SJSA1 (cell line): Measurements from ENCODE around the gene P2RX3. TPM values are rescaled to one million over a fixed set of nuclear protein-coding genes. Genes with fewer than 3 reads are reported as not detected.

Source experiments
- DNase-seq, 2 experiments: peaks; one replicate each; pipeline ENCODE4 v3.0.0-alpha.2; 2015 to 2020; ENCODE audit warnings: low spot score in 2 of 2, low read depth in 1 of 2
- H3K27ac ChIP-seq: fragments of 250-450 bp; sonication (Bioruptor Pico); 2 replicates; pipeline ENCODE4 v1.5.1; 2020; ENCODE audit warnings: mild to moderate bottlenecking, moderate library complexity
- H3K27me3 ChIP-seq: fragments of 250-450 bp; sonication (Bioruptor Pico); replicated peaks from 2 replicates; pipeline ENCODE4 v1.5.1; 2020; ENCODE audit warnings: mild to moderate bottlenecking, moderate library complexity
- H3K36me3 ChIP-seq: fragments of 250-450 bp; sonication (Bioruptor Pico); 2 replicates; pipeline ENCODE4 v1.5.1; 2020; ENCODE audit warnings: mild to moderate bottlenecking
- H3K4me1 ChIP-seq: fragments of 250-450 bp; sonication (Bioruptor Pico); replicated peaks from 2 replicates; pipeline ENCODE4 v1.6.1; 2021; ENCODE audit warnings: mild to moderate bottlenecking
- H3K4me3 ChIP-seq: fragments of 250-450 bp; sonication (Bioruptor Pico); 2 replicates; pipeline ENCODE4 v1.5.1; 2020; ENCODE audit warnings: mild to moderate bottlenecking
- H3K9me3 ChIP-seq: fragments of 250-450 bp; sonication (Bioruptor Pico); replicated peaks from 2 replicates; pipeline ENCODE4 v1.5.1; 2020; ENCODE audit warnings: mild to moderate bottlenecking
- total RNA-seq: library from RNA; depleted of rRNA; stranded (reverse); fragments of >200 nt; shearing (Covaris generic); gene quantifications from 2 replicates; pipeline ENCODE4 v1.2.3, GENCODE V29; 2014; rRNA removed

Gene P2RX3
- total RNA-seq, 1 experiment from 2014 or later: not detected

GRCh38 chr11:57418131-57418530 is 80.0 kb downstream of the P2RX3 start:
- Histone ChIP-seq H3K27me3 (no peaks in the 10 kb centered on the region), H3K9me3 (no peaks in the 10 kb centered on the region), H3K4me1 (no peaks in the 10 kb centered on the region), H3K4me3 (no peak overlapping the region), H3K27ac (no peak overlapping the region), H3K36me3 (peaks cover 61% of the 10 kb centered on the region)
- no peak for DNase-seq

GRCh38 chr11:57419146-57419545 is 81.0 kb downstream of the P2RX3 start:
- Histone ChIP-seq H3K27ac (no peak overlapping the region), H3K36me3 (peaks cover 60% of the 10 kb centered on the region), H3K4me3 (no peak overlapping the region), H3K9me3 (no peaks in the 10 kb centered on the region), H3K27me3 (no peaks in the 10 kb centered on the region), H3K4me1 (no peaks in the 10 kb centered on the region)
- DNase-seq: no peak

DNA sequence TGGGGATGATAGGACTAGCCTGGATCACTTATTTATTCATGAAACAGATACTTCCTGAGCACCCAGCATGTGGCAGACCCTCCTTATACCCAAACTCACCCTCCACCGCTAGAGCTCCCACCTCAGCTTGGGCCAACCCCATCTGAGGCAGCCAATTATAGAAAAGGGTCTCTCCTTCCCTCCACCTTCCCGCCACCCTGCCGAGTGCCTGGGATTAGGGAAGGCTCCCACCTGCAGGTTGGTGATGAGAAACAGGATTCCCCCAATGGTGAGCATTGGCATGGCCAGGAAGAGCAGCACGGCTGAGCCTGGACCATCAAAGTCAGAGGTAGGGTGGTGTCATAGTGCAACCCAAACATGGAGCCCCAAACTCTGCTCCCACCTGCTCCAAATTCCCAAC is 82.9 kb downstream of the P2RX3 start:
- DNase-seq: no peak
- no peaks in the 10 kb centered on the region for H3K27me3 ChIP-seq
- no peaks in the 10 kb centered on the region for H3K9me3 ChIP-seq
- peaks cover 56% of the 10 kb centered on the region for H3K36me3 ChIP-seq
- H3K27ac ChIP-seq: no peak overlapping the region
- peaks cover 15% of the 10 kb centered on the region for H3K4me1 ChIP-seq
- H3K4me3 ChIP-seq: no peak overlapping the region

GRCh38 chr11:57421805-57422204 is 83.7 kb downstream of the P2RX3 start:
- H3K9me3 ChIP-seq: no peaks in the 10 kb centered on the region
- no peak overlapping the region for H3K4me3 ChIP-seq
- H3K4me1 ChIP-seq: peaks cover 23% of the 10 kb centered on the region
- no peak for DNase-seq
- no peak overlapping the region for H3K27ac ChIP-seq
- H3K27me3 ChIP-seq: no peaks in the 10 kb centered on the region
- H3K36me3 ChIP-seq: peaks cover 49% of the 10 kb centered on the region

Other genes with a start within 250 kb of the P2RX3 start
- not detected in 2 replicates for gene LRRC55, start 156.4 kb upstream of the P2RX3 start, total RNA-seq
- gene APLNR, start 101.1 kb upstream of the P2RX3 start, total RNA-seq: not detected in 2 replicates
- 27.1 and 32.1 TPM in 2 replicates for gene TNKS1BP1, start 13.4 kb upstream of the P2RX3 start, total RNA-seq
- gene SSRP1, start 2.5 kb upstream of the P2RX3 start, total RNA-seq: 133 and 186 TPM in 2 replicates
- gene PRG3, start 42.8 kb downstream of the P2RX3 start, total RNA-seq: not detected in 2 replicates
- gene PRG2, start 52.3 kb downstream of the P2RX3 start, total RNA-seq: not detected in 2 replicates
- 49.5 and 62.2 TPM in 2 replicates for gene SLC43A3, start 88.8 kb downstream of the P2RX3 start, total RNA-seq
- not detected in 2 replicates for gene RTN4RL2, start 122.2 kb downstream of the P2RX3 start, total RNA-seq
- 6.0 and 6.4 TPM in 2 replicates for gene SLC43A1, start 177.3 kb downstream of the P2RX3 start, total RNA-seq
- gene TIMM10, start 192.4 kb downstream of the P2RX3 start, total RNA-seq: 105 and 157 TPM in 2 replicates
- gene SMTNL1, start 199.2 kb downstream of the P2RX3 start, total RNA-seq: not detected in 2 replicates
- gene UBE2L6, start 229.3 kb downstream of the P2RX3 start, total RNA-seq: 8.6 and 17.3 TPM in 2 replicates